PC-9 (cell line): ENCODE measurements around the gene IGSF21. TPM values are rescaled to one million over a fixed set of nuclear protein-coding genes. Genes with fewer than 3 reads are reported as not detected.

Experiments used
- BruUV-seq: library from RNA; stranded (reverse); fragments of 400-500 nt; replicated peaks from 2 replicates; lab custom pipeline; 2021; lab: Mats Ljungman, UMichigan
- CTCF ChIA-PET: fragments of 300-600 bp; sonication (Branson Sonifier 250); formaldehyde crosslinking; loops from one replicate; lab custom pipeline; 2022; ENCODE audit warnings: antibody characterized with exemption; lab: Charles Lee
- POLR2A ChIA-PET: fragments of 300-600 bp; sonication (Branson Sonifier 250); formaldehyde crosslinking; loops from one replicate; lab custom pipeline; 2022; ENCODE audit warnings: antibody characterized with exemption; ENCODE audit not compliant: unreplicated experiment; lab: Charles Lee
- DNase-seq, 2 experiments: peaks; one replicate each; pipeline versions ENCODE4 v3.0.0 to v3.0.0-alpha.2; 2015 to 2022; ENCODE audit warnings: mixed read lengths in 1 of 2
- H2AFZ ChIP-seq: fragments of 200-600 bp; sonication (generic); 2 replicates; pipeline ENCODE4 v1.8.1; 2017; ENCODE audit warnings: antibody characterized with exemption
- H3F3A ChIP-seq: fragments of 200-600 bp; sonication (generic); 2 replicates; pipeline ENCODE4 v1.8.1; 2017; ENCODE audit warnings: antibody characterized with exemption, mild to moderate bottlenecking, low read depth; ENCODE audit not compliant: insufficient read depth
- H3K27ac ChIP-seq: fragments of 200-600 bp; sonication (generic); 2 replicates; pipeline ENCODE4 v1.6.1; 2016; ENCODE audit warnings: mixed run types
- H3K27me3 ChIP-seq: fragments of 200-600 bp; sonication (generic); 2 replicates; pipeline ENCODE4 v1.6.1; 2016; ENCODE audit warnings: low read depth, mixed run types; ENCODE audit not compliant: insufficient read depth
- H3K36me3 ChIP-seq: fragments of 200-600 bp; sonication (generic); 2 replicates; pipeline ENCODE4 v1.6.1; 2016; ENCODE audit warnings: low read depth, mixed run types
- H3K4me1 ChIP-seq: fragments of 200-600 bp; sonication (generic); replicated peaks from 2 replicates; pipeline ENCODE4 v1.6.1; 2016; ENCODE audit warnings: mixed run types; ENCODE audit not compliant: insufficient read depth
- H3K4me2 ChIP-seq: fragments of 200-600 bp; sonication (generic); 2 replicates; pipeline ENCODE4 v1.6.1; 2017; ENCODE audit warnings: mixed run types
- H3K4me3 ChIP-seq: fragments of 200-600 bp; sonication (generic); 2 replicates; pipeline ENCODE4 v1.6.1; 2016; ENCODE audit warnings: mixed run types
- H3K79me2 ChIP-seq: fragments of 200-600 bp; sonication (generic); 2 replicates; pipeline ENCODE4 v1.6.1; 2017; ENCODE audit warnings: low read depth, mixed run types
- H3K9me2 ChIP-seq: fragments of 200-600 bp; sonication (generic); 2 replicates; pipeline ENCODE4 v1.8.1; 2017; ENCODE audit warnings: mild to moderate bottlenecking; ENCODE audit not compliant: insufficient read depth
- H3K9me3 ChIP-seq: fragments of 200-600 bp; sonication (generic); 2 replicates; pipeline ENCODE4 v1.8.1; 2016; ENCODE audit warnings: low read depth; ENCODE audit not compliant: insufficient read depth
- H4K20me1 ChIP-seq: fragments of 200-600 bp; sonication (generic); 2 replicates; pipeline ENCODE4 v1.8.1; 2017; ENCODE audit not compliant: insufficient read depth
- EZH2 ChIP-seq: fragments of 200-600 bp; sonication (generic); IDR thresholded peaks from 2 replicates; pipeline ENCODE4 v1.8.0; 2017; ENCODE audit warnings: antibody characterized with exemption, low read depth
- intact Hi-C: fragments of 100-400 bp; cut with micrococcal nuclease; formaldehyde crosslinking; loops from one replicate; pipeline ENCODE4 v1.10.0; 2022; ENCODE audit not compliant: unreplicated experiment
- total RNA-seq: library from RNA; stranded (reverse); gene quantifications from 2 replicates; pipeline ENCODE4 v1.2.3, GENCODE V29; 2021
- TF ChIP-seq, protein P1 (sequence below): fragments of 200-600 bp; sonication (generic); conservative IDR thresholded peaks from 2 replicates; pipeline ENCODE4 v1.6.1; 2017; ENCODE audit warnings: mixed run types, antibody characterized with exemption, mild to moderate bottlenecking, moderate library complexity

Gene IGSF21
- total RNA-seq, 1 experiment from 2014 or later = not detected

DNA sequence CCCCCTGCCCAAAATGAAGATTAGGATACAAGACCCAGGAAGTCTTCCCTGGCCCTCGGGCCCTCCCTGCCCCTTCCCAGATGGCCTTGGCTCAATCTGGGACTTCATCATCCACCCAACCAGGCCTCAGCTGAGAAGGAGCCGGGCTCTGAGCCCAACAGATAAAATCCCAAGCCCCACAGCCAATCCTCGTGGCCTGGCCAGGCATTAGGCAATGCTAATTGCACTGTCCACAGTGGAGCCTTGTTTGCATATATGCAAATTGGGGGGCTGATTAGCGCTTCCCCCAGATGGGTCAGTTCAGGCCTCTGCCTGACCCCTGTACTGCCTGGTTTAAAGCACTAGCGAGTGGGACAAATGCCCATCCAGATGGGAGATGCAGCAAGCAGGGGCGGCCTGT, 34.9 kb downstream of the IGSF21 start:
- no peak overlapping the region for H2AFZ ChIP-seq
- H3K27me3 ChIP-seq = peaks cover 86% of the 10 kb centered on the region
- H3K9me2 ChIP-seq = no peaks in the 10 kb centered on the region
- TF ChIP-seq, protein P1, sequence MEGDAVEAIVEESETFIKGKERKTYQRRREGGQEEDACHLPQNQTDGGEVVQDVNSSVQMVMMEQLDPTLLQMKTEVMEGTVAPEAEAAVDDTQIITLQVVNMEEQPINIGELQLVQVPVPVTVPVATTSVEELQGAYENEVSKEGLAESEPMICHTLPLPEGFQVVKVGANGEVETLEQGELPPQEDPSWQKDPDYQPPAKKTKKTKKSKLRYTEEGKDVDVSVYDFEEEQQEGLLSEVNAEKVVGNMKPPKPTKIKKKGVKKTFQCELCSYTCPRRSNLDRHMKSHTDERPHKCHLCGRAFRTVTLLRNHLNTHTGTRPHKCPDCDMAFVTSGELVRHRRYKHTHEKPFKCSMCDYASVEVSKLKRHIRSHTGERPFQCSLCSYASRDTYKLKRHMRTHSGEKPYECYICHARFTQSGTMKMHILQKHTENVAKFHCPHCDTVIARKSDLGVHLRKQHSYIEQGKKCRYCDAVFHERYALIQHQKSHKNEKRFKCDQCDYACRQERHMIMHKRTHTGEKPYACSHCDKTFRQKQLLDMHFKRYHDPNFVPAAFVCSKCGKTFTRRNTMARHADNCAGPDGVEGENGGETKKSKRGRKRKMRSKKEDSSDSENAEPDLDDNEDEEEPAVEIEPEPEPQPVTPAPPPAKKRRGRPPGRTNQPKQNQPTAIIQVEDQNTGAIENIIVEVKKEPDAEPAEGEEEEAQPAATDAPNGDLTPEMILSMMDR = no peak
- no peak for TF ChIP-seq EZH2
- ChIA-PET POLR2A (no interaction called here), CTCF (no interaction called here)
- no peaks in the 10 kb centered on the region for H3K36me3 ChIP-seq
- H3K27ac ChIP-seq = no peak overlapping the region
- H3K79me2 ChIP-seq = no peaks in the 10 kb centered on the region
- H3K9me3 ChIP-seq = no peaks in the 10 kb centered on the region
- no peaks in the 10 kb centered on the region for H3K4me1 ChIP-seq
- no peak overlapping the region for H3K4me2 ChIP-seq
- no TSS peak for BruUV-seq
- no peak for DNase-seq
- no peaks in the 10 kb centered on the region for H3F3A ChIP-seq
- no peaks in the 10 kb centered on the region for H4K20me1 ChIP-seq
- intact Hi-C loops = no loop called here
- H3K4me3 ChIP-seq = no peak overlapping the region

DNA sequence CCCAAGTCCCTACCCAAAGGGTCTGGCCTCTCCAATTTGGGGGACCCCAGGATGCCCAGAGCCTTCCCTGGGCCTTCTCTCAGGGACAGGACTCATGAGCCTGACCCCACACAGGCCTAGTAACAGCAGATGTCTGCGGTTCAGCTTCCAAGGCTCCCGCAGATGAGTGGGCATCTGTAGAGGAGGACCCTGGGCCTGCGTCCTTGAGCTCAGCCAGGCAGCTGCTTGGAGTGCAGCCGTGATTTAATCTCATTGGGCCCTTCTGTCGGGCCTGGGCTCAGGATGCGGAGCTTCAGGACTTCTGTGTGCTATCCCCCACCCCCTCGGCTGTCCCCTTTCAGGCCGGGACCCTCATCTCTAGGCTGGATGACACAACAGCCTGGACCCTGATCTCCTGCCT, 35.4 kb downstream of the IGSF21 start:
- Histone ChIP-seq H3F3A (no peaks in the 10 kb centered on the region), H3K27ac (no peak overlapping the region), H2AFZ (no peak overlapping the region), H3K79me2 (no peaks in the 10 kb centered on the region), H4K20me1 (no peaks in the 10 kb centered on the region), H3K27me3 (peaks cover 84% of the 10 kb centered on the region), H3K36me3 (no peaks in the 10 kb centered on the region), H3K9me2 (no peaks in the 10 kb centered on the region), H3K4me2 (no peak overlapping the region), H3K4me1 (no peaks in the 10 kb centered on the region), H3K9me3 (no peaks in the 10 kb centered on the region), H3K4me3 (no peak overlapping the region)
- DNase-seq = no peak
- TF ChIP-seq, protein P1 = no peak
- no peak for TF ChIP-seq EZH2
- intact Hi-C loops = no loop called here
- no TSS peak for BruUV-seq
- ChIA-PET CTCF (no interaction called here), POLR2A (no interaction called here)

DNA sequence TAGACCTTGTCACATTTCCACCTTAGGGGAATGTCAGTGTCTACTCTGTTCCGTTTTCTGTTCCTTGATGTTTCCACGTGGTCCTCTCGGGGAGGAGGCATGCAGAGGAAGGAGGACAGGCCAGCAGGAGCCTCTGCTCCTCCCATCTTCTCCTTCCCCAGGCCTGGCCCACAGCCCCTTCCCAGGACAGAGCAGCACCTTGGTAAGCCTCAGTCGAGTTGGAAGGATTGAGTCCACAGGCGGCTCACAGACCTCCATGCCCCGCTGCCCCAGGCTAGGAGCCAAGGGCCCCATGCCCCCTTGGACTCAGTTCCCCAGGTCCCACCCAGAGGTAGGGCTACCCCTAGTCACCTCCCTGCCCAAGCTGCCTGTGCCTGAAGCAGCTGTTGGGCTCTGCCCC, 36.5 kb downstream of the IGSF21 start:
- POLR2A ChIA-PET = no interaction called here
- H3K27me3 ChIP-seq = peaks cover 85% of the 10 kb centered on the region
- no TSS peak for BruUV-seq
- H2AFZ ChIP-seq = no peak overlapping the region
- H3K4me1 ChIP-seq = no peaks in the 10 kb centered on the region
- no peaks in the 10 kb centered on the region for H4K20me1 ChIP-seq
- DNase-seq = no peak
- H3F3A ChIP-seq = no peaks in the 10 kb centered on the region
- H3K9me3 ChIP-seq = no peaks in the 10 kb centered on the region
- H3K4me3 ChIP-seq = no peak overlapping the region
- TF ChIP-seq, protein P1 = no peak
- no peak for TF ChIP-seq EZH2
- no peak overlapping the region for H3K27ac ChIP-seq
- H3K4me2 ChIP-seq = no peak overlapping the region
- H3K79me2 ChIP-seq = no peaks in the 10 kb centered on the region
- H3K9me2 ChIP-seq = no peaks in the 10 kb centered on the region
- CTCF ChIA-PET = no interaction called here
- H3K36me3 ChIP-seq = no peaks in the 10 kb centered on the region
- intact Hi-C loops = no loop called here
